Uterus (tissue), 2 donors: ENCODE data around the gene PSMA6.

ENCODE experiments used
- CTCF ChIP-seq, 4 experiments: fragments of 200-600 bp in 2 of 4; fragments of 450-650 bp in 2 of 4; sonication (generic) in 2 of 4; IDR thresholded peaks; one replicate each; pipeline ENCODE4 v1.5.1; 2016 to 2019; ENCODE audit warnings: antibody characterized with exemption in 4 of 4, mild to moderate bottlenecking in 2 of 4, moderate library complexity in 1 of 4
- POLR2A ChIP-seq, 2 donors: fragments of 450-650 bp; IDR thresholded peaks; one replicate each; pipeline ENCODE4 v1.6.1; 2016; ENCODE audit warnings: antibody characterized with exemption in 2 of 2, mild to moderate bottlenecking in 1 of 2, moderate library complexity in 1 of 2

- TF ChIP-seq CTCF (IDR thresholded peaks at IDR 0.05) (no peak), POLR2A (IDR thresholded peaks at IDR 0.05) (no peak)
Observed at GRCh38 chr14:35279369-35279768, 12.8 kb upstream of the PSMA6 start.
